Mesothelial cell of epicardium (in vitro differentiated cells): Measurements from ENCODE around the gene TMEM229A. TPM values are rescaled to one million over a fixed set of nuclear protein-coding genes. Genes with fewer than 3 reads are reported as not detected.
"Not testable (repeated sequence)": the region's sequence is repeated elsewhere in the genome, so short reads cannot be mapped to it uniquely, and the experiment has no call there.

Source experiments
- DNase-seq, 2 experiments: peaks; one replicate each; pipeline ENCODE4 v3.0.0; 2021; ENCODE audit warnings: low spot score in 2 of 2; ENCODE audit not compliant: unreplicated experiment in 2 of 2
- H3K27ac Mint-ChIP-seq: 2 replicates; pipeline ENCODE4 v1.8.0; 2021; ENCODE audit warnings: mixed read lengths
- H3K27me3 Mint-ChIP-seq: 2 replicates; pipeline ENCODE4 v1.8.0; 2021; ENCODE audit warnings: low read depth, mixed read lengths
- H3K36me3 Mint-ChIP-seq: 2 replicates; pipeline ENCODE4 v1.8.0; 2021; ENCODE audit warnings: mixed read lengths
- H3K4me1 Mint-ChIP-seq: 2 replicates; pipeline ENCODE4 v1.8.0; 2021; ENCODE audit warnings: mixed read lengths
- H3K4me3 Mint-ChIP-seq: 2 replicates; pipeline ENCODE4 v1.8.0; 2021; ENCODE audit warnings: mild to moderate bottlenecking, moderate library complexity, mixed read lengths
- H3K9me3 Mint-ChIP-seq: 2 replicates; pipeline ENCODE4 v1.8.0; 2021; ENCODE audit warnings: mixed read lengths
- total RNA-seq: library from RNA; stranded (reverse); gene quantifications from 3 replicates; pipeline ENCODE4 v1.2.1, GENCODE V29; 2021
- TF ChIP-seq, protein P1 (sequence below): fragments of 200-600 bp; sonication (generic); IDR thresholded peaks from one replicate; pipeline ENCODE4 v1.5.0; 2021; ENCODE audit warnings: antibody characterized with exemption; ENCODE audit not compliant: unreplicated experiment

The TMEM229A gene
- total RNA-seq, 1 donor from 2014 or later = 0.69 TPM

DNA sequence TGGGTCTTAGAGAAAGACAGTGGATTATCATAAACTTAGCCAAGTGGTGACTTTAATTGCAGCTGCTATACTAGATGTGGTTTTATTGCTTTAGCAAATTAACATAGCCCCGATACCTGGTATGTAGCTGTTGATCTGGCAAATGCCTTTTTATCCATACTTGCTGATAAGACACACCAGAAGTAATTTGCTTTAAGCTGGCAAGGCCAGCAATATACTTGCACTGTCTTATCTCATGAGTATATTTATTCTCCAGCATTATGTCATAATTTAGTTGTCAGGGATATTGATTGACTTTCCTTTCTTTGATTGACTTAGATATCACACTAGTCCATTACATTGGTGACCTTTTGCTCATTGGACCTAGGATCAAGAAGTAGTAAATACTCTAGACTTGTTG, 12.8 kb downstream of the TMEM229A start:
- Mint-ChIP-seq H3K36me3 (no peaks in the 10 kb centered on the region), H3K27me3 (no peaks in the 10 kb centered on the region), H3K4me1 (no peaks in the 10 kb centered on the region), H3K9me3 (no peaks in the 10 kb centered on the region), H3K4me3 (no peak overlapping the region), H3K27ac (no peak overlapping the region)
- TF ChIP-seq, protein P1, sequence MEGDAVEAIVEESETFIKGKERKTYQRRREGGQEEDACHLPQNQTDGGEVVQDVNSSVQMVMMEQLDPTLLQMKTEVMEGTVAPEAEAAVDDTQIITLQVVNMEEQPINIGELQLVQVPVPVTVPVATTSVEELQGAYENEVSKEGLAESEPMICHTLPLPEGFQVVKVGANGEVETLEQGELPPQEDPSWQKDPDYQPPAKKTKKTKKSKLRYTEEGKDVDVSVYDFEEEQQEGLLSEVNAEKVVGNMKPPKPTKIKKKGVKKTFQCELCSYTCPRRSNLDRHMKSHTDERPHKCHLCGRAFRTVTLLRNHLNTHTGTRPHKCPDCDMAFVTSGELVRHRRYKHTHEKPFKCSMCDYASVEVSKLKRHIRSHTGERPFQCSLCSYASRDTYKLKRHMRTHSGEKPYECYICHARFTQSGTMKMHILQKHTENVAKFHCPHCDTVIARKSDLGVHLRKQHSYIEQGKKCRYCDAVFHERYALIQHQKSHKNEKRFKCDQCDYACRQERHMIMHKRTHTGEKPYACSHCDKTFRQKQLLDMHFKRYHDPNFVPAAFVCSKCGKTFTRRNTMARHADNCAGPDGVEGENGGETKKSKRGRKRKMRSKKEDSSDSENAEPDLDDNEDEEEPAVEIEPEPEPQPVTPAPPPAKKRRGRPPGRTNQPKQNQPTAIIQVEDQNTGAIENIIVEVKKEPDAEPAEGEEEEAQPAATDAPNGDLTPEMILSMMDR = no peak
- DNase-seq = no peak

DNA sequence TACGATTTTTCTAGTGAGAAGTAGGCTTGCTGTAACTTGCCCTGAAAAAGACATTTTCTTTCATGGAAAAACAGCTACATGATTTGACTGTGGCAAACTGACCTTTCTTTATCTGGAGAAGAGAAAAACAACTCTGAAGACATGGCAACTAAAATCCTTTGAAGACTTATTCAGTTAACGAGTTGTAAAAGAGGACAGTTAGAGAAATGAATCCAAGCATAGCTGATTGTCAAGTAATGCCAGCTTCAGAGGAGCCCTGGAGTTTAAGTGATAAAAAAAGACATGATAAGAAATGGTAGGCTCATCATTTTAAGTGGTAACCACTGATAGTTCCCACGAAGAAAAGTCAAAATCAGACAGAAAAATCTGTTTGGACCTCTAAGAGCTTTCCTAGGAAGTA, 19.6 kb downstream of the TMEM229A start:
- Mint-ChIP-seq H3K9me3 (peaks cover 10% of the 10 kb centered on the region), H3K4me1 (peaks cover 10% of the 10 kb centered on the region), H3K36me3 (peaks cover 2% of the 10 kb centered on the region), H3K4me3 (no peak overlapping the region), H3K27ac (peak overlapping the region; percentile 69), H3K27me3 (no peaks in the 10 kb centered on the region)
- no peak for DNase-seq
- TF ChIP-seq, protein P1 = no peak

DNA sequence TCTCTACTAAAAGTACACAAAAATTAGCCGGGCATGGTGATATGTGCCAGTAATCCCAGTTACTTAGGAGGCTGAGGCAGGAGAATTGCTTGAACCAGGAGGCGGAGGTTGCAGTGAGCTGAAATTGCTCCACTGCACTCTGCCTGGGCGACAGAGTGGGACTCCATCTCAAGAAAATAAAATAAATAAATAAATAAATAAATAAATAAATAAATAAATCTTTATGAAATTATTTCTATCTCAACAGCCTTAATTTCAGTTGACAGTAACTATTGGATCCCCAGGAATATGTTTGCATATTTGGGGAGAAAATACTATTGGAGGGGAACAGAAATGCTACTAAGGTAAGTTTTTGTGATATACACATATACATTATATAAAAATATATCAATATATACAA, 20.0 kb downstream of the TMEM229A start:
- Mint-ChIP-seq H3K4me1 (peaks cover 10% of the 10 kb centered on the region), H3K27ac (no peak overlapping the region), H3K9me3 (peaks cover 10% of the 10 kb centered on the region), H3K36me3 (peaks cover 2% of the 10 kb centered on the region), H3K4me3 (no peak overlapping the region), H3K27me3 (no peaks in the 10 kb centered on the region)
- DNase-seq = no peak
- TF ChIP-seq, protein P1 = no peak

DNA sequence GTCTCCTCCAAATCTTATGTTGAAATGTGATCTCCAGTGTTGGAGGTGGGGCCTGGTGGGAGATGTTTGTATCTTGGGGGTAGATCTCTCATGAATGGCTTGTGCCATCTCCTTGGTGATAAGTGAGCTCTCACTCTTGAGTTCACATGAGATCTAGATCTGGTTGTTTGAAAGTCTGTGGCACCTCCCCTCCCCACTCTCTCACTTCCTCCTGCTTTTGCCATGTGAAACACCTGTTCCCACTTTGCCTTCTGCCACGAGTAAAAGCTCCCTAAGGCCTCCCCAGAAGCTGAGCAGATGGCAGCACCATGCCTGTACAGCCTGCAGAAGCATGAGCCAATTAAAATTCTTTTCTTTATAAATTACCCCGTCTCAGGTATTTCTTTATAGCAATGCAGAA, 23.5 kb downstream of the TMEM229A start:
- no peak for DNase-seq
- Mint-ChIP-seq H3K4me3 (no peak overlapping the region), H3K27me3 (no peaks in the 10 kb centered on the region), H3K9me3 (peaks cover 10% of the 10 kb centered on the region), H3K4me1 (peaks cover 17% of the 10 kb centered on the region), H3K36me3 (peaks cover under 1% of the 10 kb centered on the region), H3K27ac (no peak overlapping the region)
- TF ChIP-seq, protein P1 = no peak

DNA sequence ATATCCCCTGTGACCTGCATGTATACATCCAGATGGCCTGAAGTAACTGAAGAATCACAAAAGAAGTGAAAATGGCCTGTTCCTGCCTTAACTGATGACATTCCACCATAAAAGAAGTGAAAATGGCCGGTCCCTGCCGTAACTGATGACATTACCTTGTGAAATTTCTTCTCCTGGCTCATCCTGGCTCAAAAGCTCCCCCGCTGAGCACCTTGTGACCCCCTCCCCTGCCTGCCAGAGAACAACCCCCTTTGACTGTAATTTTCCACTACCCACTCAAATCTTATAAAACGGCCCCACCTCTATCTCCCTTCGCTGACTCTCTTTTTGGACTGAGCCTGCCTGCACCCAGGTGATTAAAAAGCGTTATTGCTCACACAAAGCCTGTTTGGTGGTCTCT, 24.6 kb downstream of the TMEM229A start:
- DNase-seq, H3K27me3 Mint-ChIP-seq, H3K36me3 Mint-ChIP-seq, H3K9me3 Mint-ChIP-seq, H3K4me3 Mint-ChIP-seq: not testable (repeated sequence)
- Mint-ChIP-seq H3K27ac (peak overlapping the region; percentile 32), H3K4me1 (peaks cover 13% of the 10 kb centered on the region)

DNA sequence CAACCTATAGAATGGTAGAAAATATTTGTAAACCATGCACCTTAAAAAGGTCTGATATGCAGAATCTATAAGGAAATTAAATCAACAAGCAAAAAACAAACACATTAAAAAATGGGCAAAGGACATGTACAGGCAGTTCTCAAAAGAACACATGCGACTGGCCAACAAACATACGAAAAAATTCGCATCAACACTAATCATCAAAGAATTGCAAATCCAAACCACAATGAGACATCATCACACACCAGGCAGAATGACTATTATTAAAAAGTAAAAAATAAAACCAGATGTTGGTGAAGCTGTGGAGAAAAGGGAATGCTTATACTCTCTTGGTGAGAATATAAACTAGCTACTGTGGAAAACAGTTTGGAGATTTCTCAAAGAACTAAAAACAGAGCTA, 33.2 kb downstream of the TMEM229A start:
- no peak for DNase-seq
- Mint-ChIP-seq H3K9me3 (peaks cover 35% of the 10 kb centered on the region), H3K36me3 (peaks cover 4% of the 10 kb centered on the region), H3K27ac (no peak overlapping the region), H3K27me3 (no peaks in the 10 kb centered on the region), H3K4me3 (no peak overlapping the region), H3K4me1 (no peaks in the 10 kb centered on the region)
- TF ChIP-seq, protein P1 = no peak
